GM21723 (cell line): Measurements from ENCODE around the gene SELENON.

Experiments used
- ATAC-seq: cut with Tn5 transposase; IDR thresholded peaks from one replicate; pipeline ENCODE4 v1.9.1; 2021; ENCODE audit warnings: mild to moderate bottlenecking, moderate library complexity; ENCODE audit not compliant: unreplicated experiment

The SELENON gene

DNA sequence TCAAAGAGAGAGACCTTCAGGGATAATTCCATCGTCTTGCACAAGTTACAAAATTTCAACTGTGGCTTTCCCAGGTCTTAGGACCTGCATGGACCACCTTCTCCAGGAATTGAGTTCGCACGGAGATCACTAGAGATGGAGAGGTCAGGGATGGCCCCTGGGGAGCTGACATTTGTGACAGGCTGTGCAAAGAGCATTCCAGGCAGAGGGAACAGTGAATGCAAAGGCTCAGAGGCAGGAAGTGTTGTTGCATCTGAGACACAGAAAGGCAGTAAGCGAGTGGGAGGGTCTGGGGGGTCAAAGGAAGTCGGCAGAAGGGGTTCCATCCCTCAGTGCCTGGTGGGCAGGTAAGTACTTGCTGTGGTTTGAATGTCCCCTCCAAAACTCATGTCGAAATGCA, 9.5 kb upstream of the SELENON start:
- no peak for ATAC-seq

DNA sequence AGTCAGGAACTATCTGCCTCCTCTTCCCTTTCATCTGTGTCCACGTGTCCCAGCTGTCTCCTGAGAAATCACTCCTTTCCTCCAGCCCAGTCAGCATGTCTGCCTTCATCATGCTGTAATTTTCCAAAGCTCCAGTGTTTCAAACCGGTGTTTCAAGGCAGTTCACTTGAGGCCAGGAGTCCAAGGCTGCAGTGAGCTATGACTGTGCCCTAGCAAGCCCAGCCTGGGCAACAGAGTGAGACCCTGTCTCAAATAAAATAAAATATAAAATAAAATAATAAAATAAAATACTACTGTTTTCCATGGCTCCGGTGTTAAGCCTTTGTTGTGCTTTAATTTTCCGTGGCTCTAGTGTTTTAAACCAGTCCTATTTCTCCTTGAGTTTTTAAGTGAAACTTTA, 7.9 kb upstream of the SELENON start:
- no peak for ATAC-seq

- ATAC-seq, result no peak
These were observed 6.3 kb upstream of the SELENON start for GRCh38 chr1:25793585-25794170.

DNA sequence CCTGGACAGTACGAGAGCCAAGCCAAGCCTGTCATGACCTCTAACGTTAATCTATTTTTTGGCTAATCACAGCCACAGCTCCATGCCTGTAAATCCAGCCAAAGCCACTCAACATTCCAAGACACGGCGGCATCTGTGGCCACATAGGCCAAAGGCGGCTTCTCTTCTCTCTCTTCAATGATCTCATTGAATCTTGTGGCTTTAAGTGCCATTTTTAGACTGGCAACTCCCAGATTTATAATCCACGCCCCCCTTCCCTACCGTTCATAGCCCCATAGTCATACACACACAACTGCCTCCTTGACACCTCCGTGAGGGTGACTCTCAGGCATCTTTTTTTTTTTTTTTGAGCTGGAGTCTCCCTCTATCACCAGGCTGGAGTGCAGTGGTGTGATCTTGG, 5.7 kb upstream of the SELENON start:
- ATAC-seq, result no peak

DNA sequence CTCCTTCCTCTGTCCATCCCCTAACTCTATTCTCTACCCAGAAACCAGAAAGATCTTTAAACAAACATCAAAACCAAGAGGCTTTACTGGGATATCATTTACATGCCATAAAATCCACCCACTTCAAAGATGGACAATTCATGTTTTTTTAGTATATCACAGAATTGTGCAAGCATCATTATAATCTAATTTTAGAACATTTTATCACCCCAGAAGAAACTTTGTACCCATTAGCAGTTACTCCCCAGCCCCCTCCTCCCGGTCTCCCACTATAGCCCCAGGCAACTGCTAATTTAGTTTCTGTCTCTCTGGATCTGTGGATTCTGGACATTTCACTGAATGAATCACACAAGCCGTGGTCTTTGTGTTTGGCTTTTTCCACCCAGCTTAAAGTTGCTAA, 4.8 kb upstream of the SELENON start:
- no peak for ATAC-seq

DNA sequence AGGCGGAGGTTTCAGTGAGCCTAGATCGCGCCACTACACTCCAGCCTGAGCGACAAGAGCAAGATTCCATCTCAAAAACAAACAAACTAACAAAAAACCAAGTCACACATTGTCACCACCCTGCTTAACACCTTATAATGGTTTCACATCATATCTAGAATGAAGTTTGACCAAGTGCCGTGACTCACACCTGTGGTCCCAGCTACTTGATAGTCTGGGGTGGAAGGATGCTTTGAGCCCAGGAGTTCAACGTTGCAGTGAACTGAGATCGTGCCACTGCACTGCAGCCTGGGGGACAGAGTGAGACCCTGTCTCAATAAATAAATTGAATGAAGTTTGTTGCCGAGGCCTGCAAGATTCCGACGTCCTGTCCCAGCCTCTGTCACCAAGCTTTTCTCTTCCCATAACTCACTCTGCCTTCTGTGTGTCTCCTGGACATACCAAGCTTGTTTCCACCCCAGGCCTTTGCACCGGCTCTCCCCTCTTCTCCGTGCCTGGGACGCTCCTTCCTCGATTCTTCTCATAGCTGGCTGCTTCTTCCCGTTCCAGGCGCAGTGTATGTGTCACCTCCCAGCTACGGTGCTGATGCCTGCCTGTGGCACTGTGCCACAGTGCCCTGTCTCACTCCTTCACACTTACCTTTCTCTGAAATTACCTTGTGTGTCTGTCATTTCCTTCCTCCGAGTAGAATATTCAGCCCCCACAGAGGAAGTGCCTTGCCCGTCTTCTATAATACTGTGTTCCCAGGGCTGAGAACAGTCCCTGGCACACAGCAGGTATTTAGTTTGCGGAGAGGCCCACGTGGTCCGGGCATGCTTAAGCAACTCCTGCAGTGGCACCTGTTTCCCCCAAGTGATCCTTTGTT, 3.8 kb upstream of the SELENON start:
- ATAC-seq, result no peak

DNA sequence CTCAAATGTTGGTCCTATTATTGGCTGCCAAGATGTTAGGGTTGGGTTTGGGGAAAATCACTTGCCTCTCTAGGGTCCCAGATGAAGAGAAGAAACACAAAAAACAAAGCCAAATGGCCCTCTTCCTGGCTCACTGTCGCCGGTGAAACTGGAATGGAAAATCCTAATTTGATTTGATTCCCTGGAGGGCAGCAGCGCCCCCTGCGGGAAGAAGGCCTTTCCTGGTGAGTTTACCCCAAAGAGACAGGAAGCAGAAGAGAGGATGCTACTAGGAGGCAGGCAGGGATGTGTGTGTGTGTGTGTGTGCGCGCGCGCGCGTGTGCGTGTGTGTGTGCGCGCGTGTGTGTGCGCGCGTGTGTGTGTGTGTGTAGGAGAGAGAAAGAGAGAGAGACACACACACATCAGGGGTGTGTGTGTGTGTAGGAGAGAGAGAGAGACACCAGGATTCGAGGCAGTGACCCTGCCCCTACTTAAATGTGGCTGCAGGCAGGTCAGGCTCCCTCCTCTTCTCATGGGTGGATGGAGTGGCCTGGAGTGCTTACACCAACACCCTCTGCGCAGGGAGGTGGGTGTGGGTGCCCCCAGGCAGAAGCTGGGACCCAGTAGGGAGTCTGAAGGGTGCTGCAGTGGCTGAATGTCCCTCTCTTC, 3.1 kb upstream of the SELENON start:
- no peak for ATAC-seq

DNA sequence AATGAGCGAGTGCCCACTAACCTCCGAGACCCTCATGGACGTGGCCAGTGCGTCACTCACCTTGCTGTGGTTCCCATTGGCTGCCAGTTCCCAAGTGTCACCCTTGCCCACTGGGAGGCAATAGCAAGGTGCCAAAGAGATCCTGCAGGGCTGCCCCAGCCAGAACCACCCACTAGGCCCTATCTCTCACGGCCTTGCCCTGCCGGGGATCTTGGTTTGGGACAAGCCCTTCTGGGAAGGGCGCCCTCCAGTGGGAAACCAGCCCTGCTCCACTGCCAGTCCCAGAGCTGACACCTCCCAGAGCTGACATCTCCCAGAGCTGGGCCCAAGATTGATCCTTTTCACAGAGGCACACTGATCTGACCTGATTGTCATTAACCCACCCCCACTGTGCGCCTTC, 2.1 kb upstream of the SELENON start:
- ATAC-seq, result no peak

- ATAC-seq, result no peak
These were observed 1.2 kb upstream of the SELENON start for GRCh38 chr1:25798666-25799351.

DNA sequence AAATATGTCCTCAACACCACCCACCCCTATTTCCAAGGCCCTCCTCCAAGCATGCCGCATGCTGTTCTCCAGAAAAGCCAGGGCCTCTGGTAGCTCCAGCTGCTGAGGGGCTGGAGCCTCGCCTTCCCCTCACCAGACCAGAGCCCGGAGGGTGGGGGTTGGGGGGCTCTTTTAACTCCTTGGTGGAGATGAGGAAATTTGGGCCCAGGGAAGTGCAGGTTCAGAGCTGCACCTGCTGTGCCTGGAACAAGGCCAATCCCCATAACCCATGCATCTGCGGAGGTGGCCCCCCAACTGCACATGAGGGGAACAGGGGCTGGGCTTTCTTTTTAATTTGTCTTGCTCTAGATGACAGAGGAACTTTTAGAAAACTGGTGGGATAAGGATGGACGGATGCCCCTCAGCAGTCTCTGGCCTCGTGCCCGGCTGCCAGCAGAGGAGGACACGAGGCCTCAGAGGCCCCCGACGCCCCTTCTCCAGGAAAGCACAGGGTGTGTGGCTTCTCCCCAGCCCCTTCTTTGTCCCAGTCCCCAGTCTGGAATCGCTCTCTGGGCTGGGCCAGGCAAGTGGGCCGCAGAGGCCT, 550 bp upstream of the SELENON start:
- no peak for ATAC-seq

DNA sequence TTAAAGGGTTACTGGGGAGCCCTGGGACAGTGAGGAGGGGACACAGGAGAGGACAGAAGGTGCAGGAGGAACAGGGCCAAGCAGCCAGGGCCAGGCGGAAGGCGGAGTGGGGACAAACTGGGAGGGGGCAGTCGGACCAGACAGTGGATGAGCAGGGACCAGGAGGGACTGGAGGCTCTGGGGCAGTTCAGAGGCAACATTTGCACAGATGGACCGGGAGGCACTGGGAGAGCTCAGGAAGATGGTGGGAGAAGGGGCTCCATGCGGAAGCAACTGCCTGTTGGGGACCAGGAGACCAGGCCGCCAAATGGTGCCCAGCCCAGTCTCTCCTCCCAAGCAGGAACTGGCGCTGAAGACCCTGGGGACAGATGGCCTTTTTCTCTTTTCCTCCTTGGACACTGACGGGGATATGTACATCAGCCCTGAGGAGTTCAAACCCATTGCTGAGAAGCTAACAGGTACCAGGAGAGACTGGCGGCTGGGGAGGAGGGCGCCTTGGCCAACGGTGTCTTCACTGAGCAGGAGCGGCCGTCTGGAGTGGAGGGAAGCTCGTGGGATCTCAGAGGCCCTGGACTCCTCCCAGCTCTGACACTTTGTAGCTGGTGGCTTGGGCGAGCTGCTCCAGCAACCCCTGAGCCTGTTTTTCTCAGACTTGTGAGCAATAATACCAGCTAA, 847 bp downstream of the SELENON start:
- no peak for ATAC-seq

GRCh38 chr1:25802915-25803314, 2.9 kb downstream of the SELENON start:
- ATAC-seq, result no peak

DNA sequence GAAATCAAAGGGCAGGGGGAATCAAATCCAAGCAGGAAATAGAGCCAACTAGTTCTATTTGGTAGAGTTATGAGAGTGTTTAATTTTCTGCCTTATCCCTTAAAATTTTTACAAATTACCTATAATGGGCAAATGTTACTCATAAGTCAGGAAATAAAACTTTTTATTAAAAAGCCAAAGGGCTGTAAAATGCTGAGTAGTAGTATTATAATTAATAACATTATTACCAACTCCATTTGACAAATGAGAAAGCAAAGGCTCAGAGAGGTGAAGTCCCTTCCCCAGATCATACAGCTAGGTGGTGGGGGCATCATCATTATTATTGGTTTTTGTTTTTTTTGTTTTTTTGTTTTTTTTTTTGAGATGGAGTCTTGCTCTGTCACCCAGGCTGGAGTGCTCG, 3.4 kb downstream of the SELENON start:
- no peak for ATAC-seq

- no peak for ATAC-seq
These were observed 4.4 kb downstream of the SELENON start for GRCh38 chr1:25804244-25804963.

DNA sequence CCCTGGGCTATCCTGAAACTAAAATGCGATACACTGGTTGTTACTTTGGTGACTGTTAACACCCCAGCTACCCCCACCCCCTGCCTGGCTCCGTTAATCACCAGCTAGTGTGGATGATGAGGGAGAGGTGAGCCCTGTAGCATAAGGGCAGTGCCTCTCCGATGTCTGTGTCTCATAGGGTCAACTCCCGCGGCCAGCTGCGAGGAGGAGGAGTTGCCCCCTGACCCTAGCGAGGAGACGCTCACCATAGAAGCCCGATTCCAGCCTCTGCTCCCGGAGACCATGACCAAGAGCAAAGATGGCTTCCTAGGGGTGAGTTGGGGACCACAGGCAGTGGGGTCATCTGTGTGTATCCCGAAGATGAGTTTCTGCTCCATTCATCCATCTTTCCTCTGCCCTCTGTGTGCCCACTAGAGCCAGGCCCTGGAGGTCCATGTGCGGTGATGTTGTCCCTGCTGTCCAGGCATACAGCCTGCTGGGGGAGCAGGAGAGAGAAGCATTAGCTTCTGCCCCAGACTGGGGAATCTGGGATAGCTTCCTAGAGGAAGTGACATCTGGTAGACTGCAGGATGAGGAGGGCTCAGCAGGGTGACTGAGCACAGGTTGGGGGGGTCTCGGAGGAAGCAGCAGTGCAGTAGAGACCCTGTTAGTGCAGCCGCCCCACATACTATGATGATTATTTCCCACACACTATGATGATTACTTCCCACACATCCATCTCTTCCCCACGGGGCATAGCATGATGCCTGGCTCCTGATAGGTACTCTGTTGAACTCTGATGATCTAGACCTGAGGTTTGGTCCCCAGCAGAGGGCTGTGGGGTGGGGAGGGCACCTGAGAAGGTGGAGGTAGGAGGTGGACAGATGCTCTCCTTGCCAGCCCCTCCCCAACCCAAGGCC, 5.2 kb downstream of the SELENON start:
- ATAC-seq, result no peak

DNA sequence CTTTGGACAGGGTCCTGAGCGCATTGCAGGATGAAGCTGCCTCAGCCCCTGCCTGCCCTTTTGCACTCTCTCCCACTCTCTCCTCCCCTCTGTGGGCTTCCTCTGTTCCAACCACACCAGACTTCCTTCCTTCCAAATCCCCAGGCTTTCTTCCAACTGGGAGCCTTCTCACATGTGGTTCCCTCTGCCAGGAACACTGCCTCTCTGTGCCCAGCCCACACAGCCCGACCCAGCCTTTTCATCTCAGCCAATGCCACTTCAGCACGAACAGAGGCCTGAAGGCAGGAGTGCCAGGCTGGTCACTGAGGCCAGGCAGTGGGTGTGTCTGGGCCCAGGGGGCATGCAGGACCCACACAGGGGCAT, 5.9 kb downstream of the SELENON start:
- ATAC-seq, result no peak

DNA sequence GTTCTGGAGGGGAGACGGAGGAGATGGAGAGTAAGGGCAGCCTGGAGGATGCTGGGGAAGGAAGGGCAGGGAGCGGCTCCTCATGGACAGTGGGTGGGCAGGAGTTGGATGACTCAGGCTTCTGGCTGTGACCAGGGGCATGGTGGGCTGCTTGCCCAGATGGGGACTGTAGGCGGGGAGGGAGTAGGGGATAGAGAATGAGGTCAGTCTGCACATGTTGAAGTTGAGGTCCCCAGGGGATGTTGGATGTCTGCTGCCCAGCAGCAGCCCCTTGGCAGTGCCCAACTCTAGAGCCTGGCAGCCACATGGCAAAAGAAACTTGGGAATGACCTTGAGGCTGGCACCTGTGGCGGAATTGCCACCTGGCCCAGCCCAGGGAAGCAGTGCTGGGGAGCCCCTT, 6.4 kb downstream of the SELENON start:
- ATAC-seq, result no peak

GRCh38 chr1:25807480-25808390, 7.7 kb downstream of the SELENON start:
- ATAC-seq, result no peak
